Spleen (tissue), 11 donors: ENCODE data around the gene CHRNG. TPM values are rescaled to one million over a fixed set of nuclear protein-coding genes. Genes with fewer than 3 reads are reported as not detected.

Experiments
- DNase-seq: peaks from one replicate; pipeline ENCODE4 v3.0.0-alpha.2; 2020
- H3K27ac ChIP-seq, 8 donors: fragments of 200-600 bp; sonication (generic) in 7 of 8; 1 replicate in 4 of 8; 2 replicates in 4 of 8; pipeline versions ENCODE4 v1.5.0 to v1.8.0; 2016 to 2021; ENCODE audit warnings: inconsistent platforms in 4 of 8, mild to moderate bottlenecking in 4 of 8, moderate library complexity in 1 of 8
- H3K27me3 ChIP-seq, 7 donors: fragments of 200-600 bp; sonication (generic) in 6 of 7; replicated peaks in 1 of 7; 1 replicate in 4 of 7; 2 replicates in 3 of 7; pipeline versions ENCODE4 v1.5.0 to v1.8.0; 2016 to 2021; ENCODE audit warnings: inconsistent platforms in 3 of 7, mild to moderate bottlenecking in 1 of 7
- H3K36me3 ChIP-seq, 6 donors: fragments of 200-600 bp; sonication (generic) in 5 of 6; 1 replicate in 4 of 6; 2 replicates in 2 of 6; pipeline versions ENCODE4 v1.5.0 to v1.8.0; 2016 to 2021; ENCODE audit warnings: inconsistent platforms in 2 of 6
- H3K4me1 ChIP-seq, 6 donors: fragments of 200-600 bp; sonication (generic) in 5 of 6; 1 replicate in 3 of 6; 2 replicates in 3 of 6; pipeline versions ENCODE4 v1.5.0 to v1.8.0; 2016 to 2021; ENCODE audit warnings: inconsistent platforms in 3 of 6
- H3K4me3 ChIP-seq, 8 donors: fragments of 200-600 bp; sonication (generic) in 7 of 8; 1 replicate in 4 of 8; 2 replicates in 4 of 8; pipeline versions ENCODE4 v1.5.0 to v1.8.0; 2016 to 2021; ENCODE audit warnings: inconsistent platforms in 4 of 8, mild to moderate bottlenecking in 4 of 8, moderate library complexity in 2 of 8
- H3K9me3 ChIP-seq, 8 donors: fragments of 200-600 bp; sonication (generic) in 7 of 8; 1 replicate in 4 of 8; 2 replicates in 4 of 8; pipeline versions ENCODE4 v1.5.0 to v1.8.0; 2016 to 2021; ENCODE audit warnings: inconsistent platforms in 4 of 8
- CTCF ChIP-seq, 11 experiments: fragments of 200-600 bp in 7 of 11; fragments of 450-650 bp in 4 of 11; sonication (generic) in 4 of 11; IDR thresholded peaks in 8 of 11; conservative IDR thresholded peaks in 3 of 11; 1 replicate in 7 of 11; 2 replicates in 4 of 11; pipeline versions ENCODE4 v1.4.0 to v1.8.0; 2016 to 2021; ENCODE audit warnings: antibody characterized with exemption in 11 of 11, inconsistent platforms in 4 of 11, mild to moderate bottlenecking in 1 of 11
- POLR2A ChIP-seq, 3 donors: fragments of 450-650 bp; IDR thresholded peaks; one replicate each; pipeline ENCODE4 v1.5.1; 2017; ENCODE audit warnings: antibody characterized with exemption in 3 of 3, mild to moderate bottlenecking in 1 of 3
- POLR2AphosphoS5 ChIP-seq, 3 donors: sonication (generic); formaldehyde crosslinking; IDR thresholded peaks; one replicate each; pipeline ENCODE4 v1.5.1; 2017; ENCODE audit warnings: antibody characterized with exemption in 3 of 3
- WGBS, 5 donors: extraction: QIAGEN DNeasy Blood & Tissue Kit in 3 of 5; methylation state at CpG; one replicate each; pipeline versions ENCODE4 v1.1.5 to v1.1.7; 2013 to 2018; 5-methylcytosine and 5-hydroxymethylcytosine counted together
- intact Hi-C: fragments of 100-400 bp; cut with DNase I; formaldehyde crosslinking; loops from one replicate; pipeline ENCODE4 v1.15.0; 2023; ENCODE audit warnings: low total_unique reads
- polyA plus RNA-seq, 3 donors: library from polyadenylated mRNA; stranded (reverse); fragments of 200-250 nt; gene quantifications; one replicate each; pipeline ENCODE4 v1.2.1, GENCODE V29; 2013
- total RNA-seq, 7 donors: library from RNA; depleted of rRNA in 3 of 7; stranded (reverse); fragments of >200 nt in 3 of 7; fragmentation: NEBNext Ultra II Directional in 4 of 7; extraction: Animal tissue kit (Norgen Biotek cat#: 25700) in 4 of 7; gene quantifications; one replicate each; pipeline versions ENCODE4 v1.1.0 to v1.2.1, GENCODE V29; 2016 to 2021
- donor health status: healthy with polysubstance abuse.
- donor health status: DM: no; HTN: no; CAD: no; lungs with moderate emphysema.
- donor health status: DM: no; HTN: no; CAD: no.
- donor health status: Bipolar disorder and iron deficiency.
- donor health status: healthy.
- donor health status: DM: no; HTN: no; CAD: no.
- donor health status: DM: yes; HTN: yes; CAD: no.

The CHRNG gene
- total and polyA plus RNA-seq, 10 donors, result 0.06 TPM; not detected in 9

- intact Hi-C loops, result no loop called here
- TF ChIP-seq POLR2AphosphoS5 (IDR thresholded peaks at IDR 0.05), result no peak
- no peak for TF ChIP-seq POLR2A (IDR thresholded peaks at IDR 0.05)
- TF ChIP-seq CTCF (IDR thresholded peaks at IDR 0.05 in 8 of 11, conservative IDR thresholded peaks at IDR 0.05 in 3 of 11), result no peak
Observed at GRCh38 chr2:232494542-232494941, 45.0 kb upstream of the CHRNG start.

GRCh38 chr2:232495292-232495691, 44.2 kb upstream of the CHRNG start:
- intact Hi-C loops, result no loop called here
- peaks cover 0 to 41% (median 0%) of the 10 kb centered on the region in 7 donors for H3K27me3 ChIP-seq
- 83 to 94% (median 89%) methylated on average over 7 of the region's 7 CpGs for whole genome bisulfite sequencing, 5 donors

More at GRCh38 chr2:232494542-232494941, 45.0 kb upstream of the CHRNG start:
- no peak overlapping the region for H3K27ac ChIP-seq
- H3K4me1 ChIP-seq, result no peaks in the 10 kb centered on the region
- no peaks in the 10 kb centered on the region for H3K36me3 ChIP-seq
- WGBS, 5 donors, result 79 to 97% (median 88%) methylated on average over 5 of the region's 5 CpGs
- no peak for DNase-seq
- peaks cover 0 to 41% (median 0%) of the 10 kb centered on the region in 7 donors for H3K27me3 ChIP-seq
- no peak overlapping the region for H3K4me3 ChIP-seq
- H3K9me3 ChIP-seq, result no peaks in the 10 kb centered on the region

GRCh38 chr2:232496501-232497270, 42.8 kb upstream of the CHRNG start:
- TF ChIP-seq POLR2A (IDR thresholded peaks at IDR 0.05), result no peak
- TF ChIP-seq CTCF (IDR thresholded peaks at IDR 0.05 in 8 of 11, conservative IDR thresholded peaks at IDR 0.05 in 3 of 11), result no peak
- no peak for TF ChIP-seq POLR2AphosphoS5 (IDR thresholded peaks at IDR 0.05)
- DNase-seq, result no peak
- Histone ChIP-seq H3K4me1 (peaks cover 0 to 10% (median 4%) of the 10 kb centered on the region in 6 donors), H3K36me3 (no peaks in the 10 kb centered on the region), H3K27ac (no peak overlapping the region), H3K27me3 (peaks cover 0 to 42% (median 0%) of the 10 kb centered on the region in 7 donors), H3K4me3 (no peak overlapping the region), H3K9me3 (no peaks in the 10 kb centered on the region)
- intact Hi-C loops, result no loop called here
- WGBS, 5 donors, result 74 to 95% (median 82%) methylated on average over 3 to 20 of the region's 20 CpGs

More at GRCh38 chr2:232495292-232495691, 44.2 kb upstream of the CHRNG start:
- DNase-seq, result no peak
- Histone ChIP-seq H3K4me1 (no peaks in the 10 kb centered on the region), H3K36me3 (no peaks in the 10 kb centered on the region), H3K9me3 (no peaks in the 10 kb centered on the region), H3K4me3 (no peak overlapping the region), H3K27ac (no peak overlapping the region)
- no peak for TF ChIP-seq POLR2AphosphoS5 (IDR thresholded peaks at IDR 0.05)
- no peak for TF ChIP-seq CTCF (IDR thresholded peaks at IDR 0.05 in 8 of 11, conservative IDR thresholded peaks at IDR 0.05 in 3 of 11)
- TF ChIP-seq POLR2A (IDR thresholded peaks at IDR 0.05), result no peak

GRCh38 chr2:232497348-232497747, 42.1 kb upstream of the CHRNG start:
- TF ChIP-seq POLR2A (IDR thresholded peaks at IDR 0.05) (no peak), POLR2AphosphoS5 (IDR thresholded peaks at IDR 0.05) (no peak), CTCF (IDR thresholded peaks at IDR 0.05 in 8 of 11, conservative IDR thresholded peaks at IDR 0.05 in 3 of 11) (no peak)
- 75 to 87% (median 86%) methylated on average over 12 to 13 of the region's 13 CpGs for WGBS, 5 donors
- DNase-seq, result no peak
- Histone ChIP-seq H3K36me3 (no peaks in the 10 kb centered on the region), H3K4me1 (peaks cover 0 to 17% (median 10%) of the 10 kb centered on the region in 6 donors), H3K27me3 (peaks cover 0 to 49% (median 6%) of the 10 kb centered on the region in 7 donors), H3K4me3 (no peak overlapping the region), H3K27ac (no peak overlapping the region), H3K9me3 (no peaks in the 10 kb centered on the region)
- intact Hi-C loops, result no loop called here
